GM18951 (cell line): Measurements from ENCODE around the gene ROPN1.
"Not testable (repeated sequence)": the region's sequence is repeated elsewhere in the genome, so short reads cannot be mapped to it uniquely, and the experiment has no call there.

ENCODE experiments used
- POLR2A ChIP-seq: IDR thresholded peaks from 4 replicates; pipeline ENCODE4 v1.6.1; 2011; ENCODE audit warnings: mild to moderate bottlenecking; ENCODE audit not compliant: insufficient read length, insufficient read depth; ENCODE audit errors: extremely low read depth
- in situ Hi-C: fragments of 300-500 bp; cut with MboI; formaldehyde crosslinking; loops from one replicate; pipeline ENCODE4 v1.12.0; 2022; ENCODE audit warnings: low sequenced_read_pairs, mixed read lengths, inconsistent platforms; ENCODE audit not compliant: unreplicated experiment

Gene ROPN1

GRCh38 chr3:123971406-123971805, 20.5 kb downstream of the ROPN1 start:
- in situ Hi-C loops: loop anchor here (10.0 kb wide), 1 partner anchor 2003 kb away; no protein-coding TSS in a partner anchor

GRCh38 chr3:123967260-123967659, 24.7 kb downstream of the ROPN1 start:
- in situ Hi-C loops: not testable (repeated sequence)

More at GRCh38 chr3:123971406-123971805, 20.5 kb downstream of the ROPN1 start:
- no peak for TF ChIP-seq POLR2A

- in situ Hi-C loops: not testable (repeated sequence)
These were observed 25.1 kb downstream of the ROPN1 start for GRCh38 chr3:123966799-123967198.

- in situ Hi-C loops: not testable (repeated sequence)
These were observed 27.1 kb downstream of the ROPN1 start for GRCh38 chr3:123964793-123965192.

- TF ChIP-seq POLR2A: no peak
- in situ Hi-C loops: no loop called here
These were observed 30.4 kb downstream of the ROPN1 start for GRCh38 chr3:123961508-123961856.

GRCh38 chr3:123960781-123961507, 31.0 kb downstream of the ROPN1 start, which contains the start of gene CCDC14:
CCDC14 (minus strand) TSS chr3:123961229; CDS start chr3:123961173, 56 bp downstream.
- in situ Hi-C loops: no loop called here

GRCh38 chr3:123953735-123954134, 38.2 kb downstream of the ROPN1 start:
- in situ Hi-C loops: no loop called here
- no peak for TF ChIP-seq POLR2A

More at GRCh38 chr3:123960781-123961507, 31.0 kb downstream of the ROPN1 start, which contains the start of gene CCDC14:
- peak; percentile 71 for TF ChIP-seq POLR2A

- TF ChIP-seq POLR2A: no peak
- in situ Hi-C loops: no loop called here
These were observed 38.9 kb downstream of the ROPN1 start for GRCh38 chr3:123952844-123953520.

- no peak for TF ChIP-seq POLR2A
- in situ Hi-C loops: no loop called here
These were observed 40.1 kb downstream of the ROPN1 start for GRCh38 chr3:123951522-123952447.

GRCh38 chr3:123949641-123950040, 42.3 kb downstream of the ROPN1 start:
- no peak for TF ChIP-seq POLR2A
- in situ Hi-C loops: no loop called here

GRCh38 chr3:123948449-123948848, 43.5 kb downstream of the ROPN1 start:
- TF ChIP-seq POLR2A: no peak
- in situ Hi-C loops: no loop called here

- TF ChIP-seq POLR2A: no peak
- in situ Hi-C loops: no loop called here
These were observed 44.4 kb downstream of the ROPN1 start for GRCh38 chr3:123947482-123947881.

GRCh38 chr3:123941542-123941941, 50.4 kb downstream of the ROPN1 start:
- no peak for TF ChIP-seq POLR2A
- in situ Hi-C loops: no loop called here
